Fibroblast of the aortic adventitia (primary cell): ENCODE data around the gene RNF220. TPM values are rescaled to one million over a fixed set of nuclear protein-coding genes. Genes with fewer than 3 reads are reported as not detected.
"Not testable (repeated sequence)": the region's sequence is repeated elsewhere in the genome, so short reads cannot be mapped to it uniquely, and the experiment has no call there.

Experiments used
- DNase-seq: peaks from one replicate; pipeline ENCODE4 v3.0.0-alpha.2; 2010; ENCODE audit warnings: low read depth
- H3K4me3 ChIP-seq: 2 replicates; pipeline ENCODE4 v1.5.1; 2011; ENCODE audit warnings: low read depth, mild to moderate bottlenecking, control low read depth, low read length, moderate library complexity
- total RNA-seq: library from RNA; depleted of rRNA; stranded (reverse); fragments of >200 nt; gene quantifications from 2 replicates; pipeline ENCODE4 v1.2.3, GENCODE V29; 2012; ENCODE audit warnings: low replicate concordance
- TF ChIP-seq, protein P1 (sequence below): IDR thresholded peaks from 2 replicates; pipeline ENCODE4 v1.5.1; 2011; ENCODE audit warnings: mild to moderate bottlenecking, low read length, control low read depth, inconsistent platforms; ENCODE audit not compliant: insufficient read depth

The RNF220 gene
- total RNA-seq, 1 donor: 51.2 TPM

DNA sequence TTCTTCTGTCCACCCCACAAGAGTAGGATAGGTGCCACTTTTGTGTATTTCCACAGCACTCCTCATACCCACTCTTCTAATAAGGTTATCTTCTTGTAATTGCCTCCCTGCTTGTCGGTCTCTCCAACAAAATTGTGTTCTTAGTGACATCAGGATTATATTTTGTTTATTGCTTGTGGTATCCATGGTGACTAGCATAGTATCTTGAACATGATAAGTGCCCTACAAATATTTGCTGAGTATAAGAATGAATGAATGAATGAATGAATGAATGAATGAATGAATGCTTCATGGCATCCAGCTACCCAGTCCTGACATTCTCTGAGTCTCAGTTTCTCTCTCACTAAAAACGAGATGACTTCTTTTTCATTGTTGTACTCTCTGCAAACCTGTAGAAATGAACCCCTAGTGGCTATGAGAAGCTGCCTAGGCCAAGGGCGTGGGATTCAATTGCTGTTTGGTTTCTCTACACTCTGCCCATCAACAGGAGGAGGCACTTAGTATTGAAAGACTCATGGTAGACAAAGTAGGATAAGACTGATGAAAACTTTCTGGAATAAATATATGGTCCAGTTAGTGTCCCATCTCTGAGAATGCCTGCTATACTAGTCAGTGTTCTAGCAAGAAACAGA lies 148.2 kb downstream of the RNF220 start:
- DNase-seq: no peak
- H3K4me3 ChIP-seq: no peak overlapping the region
- TF ChIP-seq, protein P1, sequence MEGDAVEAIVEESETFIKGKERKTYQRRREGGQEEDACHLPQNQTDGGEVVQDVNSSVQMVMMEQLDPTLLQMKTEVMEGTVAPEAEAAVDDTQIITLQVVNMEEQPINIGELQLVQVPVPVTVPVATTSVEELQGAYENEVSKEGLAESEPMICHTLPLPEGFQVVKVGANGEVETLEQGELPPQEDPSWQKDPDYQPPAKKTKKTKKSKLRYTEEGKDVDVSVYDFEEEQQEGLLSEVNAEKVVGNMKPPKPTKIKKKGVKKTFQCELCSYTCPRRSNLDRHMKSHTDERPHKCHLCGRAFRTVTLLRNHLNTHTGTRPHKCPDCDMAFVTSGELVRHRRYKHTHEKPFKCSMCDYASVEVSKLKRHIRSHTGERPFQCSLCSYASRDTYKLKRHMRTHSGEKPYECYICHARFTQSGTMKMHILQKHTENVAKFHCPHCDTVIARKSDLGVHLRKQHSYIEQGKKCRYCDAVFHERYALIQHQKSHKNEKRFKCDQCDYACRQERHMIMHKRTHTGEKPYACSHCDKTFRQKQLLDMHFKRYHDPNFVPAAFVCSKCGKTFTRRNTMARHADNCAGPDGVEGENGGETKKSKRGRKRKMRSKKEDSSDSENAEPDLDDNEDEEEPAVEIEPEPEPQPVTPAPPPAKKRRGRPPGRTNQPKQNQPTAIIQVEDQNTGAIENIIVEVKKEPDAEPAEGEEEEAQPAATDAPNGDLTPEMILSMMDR: no peak

DNA sequence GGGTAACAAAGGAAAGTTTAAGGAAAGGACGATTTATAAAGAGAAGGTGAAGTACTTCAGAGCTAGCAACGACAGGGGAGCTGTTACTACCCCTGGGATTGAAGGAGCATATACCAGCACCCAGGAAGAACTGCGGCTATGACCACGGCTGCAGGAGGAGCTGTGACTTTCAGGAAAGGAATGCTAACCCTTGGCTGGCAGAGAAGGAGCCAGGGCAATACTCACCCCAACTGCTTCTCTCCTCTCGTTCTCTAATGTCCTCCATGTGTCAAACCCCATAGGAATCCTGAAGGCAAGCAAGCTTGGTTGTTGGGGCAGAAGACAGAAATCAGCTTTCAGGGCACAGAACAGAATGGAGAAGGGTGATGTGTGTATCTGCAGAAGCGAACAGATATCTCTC lies 148.7 kb downstream of the RNF220 start:
- DNase-seq: peak; percentile 32
- no peak overlapping the region for H3K4me3 ChIP-seq
- TF ChIP-seq, protein P1: no peak

DNA sequence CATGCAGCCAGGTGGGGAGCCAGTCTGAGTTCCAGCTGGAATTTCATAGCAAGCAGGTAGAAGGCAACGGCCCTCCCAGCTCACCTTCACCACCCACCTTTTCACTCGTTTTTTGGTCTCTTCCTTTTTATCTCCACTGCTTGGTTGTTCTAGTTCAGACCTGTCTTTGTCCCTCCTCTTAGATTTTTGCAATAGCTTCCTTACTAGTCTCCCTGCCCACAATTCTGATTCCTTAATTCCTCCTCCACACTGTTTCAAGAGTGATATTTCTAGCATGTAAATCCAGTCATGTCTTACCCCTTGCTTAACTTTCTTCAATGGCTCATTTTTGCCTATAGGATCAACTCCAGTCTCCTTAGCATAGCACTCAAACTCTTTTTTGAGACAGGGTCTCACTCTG lies 149.7 kb downstream of the RNF220 start:
- H3K4me3 ChIP-seq: no peak overlapping the region
- TF ChIP-seq, protein P1: no peak
- DNase-seq: no peak

DNA sequence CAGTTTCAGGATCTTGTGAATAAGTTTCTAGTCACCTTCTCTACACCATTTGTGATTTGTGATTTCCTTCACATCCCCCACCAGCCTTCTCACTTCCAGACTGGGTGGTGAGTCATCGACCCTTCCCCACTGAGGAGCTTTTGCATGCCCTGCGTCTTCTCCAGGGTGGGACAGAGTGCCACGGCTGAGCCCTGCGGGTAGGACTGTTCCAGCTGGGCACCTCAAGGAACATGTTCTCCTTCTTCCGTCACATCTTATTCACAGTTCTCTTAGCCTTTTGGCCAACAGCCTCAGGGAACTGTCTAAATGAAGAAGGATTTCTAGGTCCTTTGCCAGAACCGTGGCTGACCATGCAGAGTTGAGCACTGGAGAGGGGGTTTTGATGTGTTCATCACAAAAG lies 152.7 kb downstream of the RNF220 start:
- TF ChIP-seq, protein P1: no peak
- no peak overlapping the region for H3K4me3 ChIP-seq
- no peak for DNase-seq

DNA sequence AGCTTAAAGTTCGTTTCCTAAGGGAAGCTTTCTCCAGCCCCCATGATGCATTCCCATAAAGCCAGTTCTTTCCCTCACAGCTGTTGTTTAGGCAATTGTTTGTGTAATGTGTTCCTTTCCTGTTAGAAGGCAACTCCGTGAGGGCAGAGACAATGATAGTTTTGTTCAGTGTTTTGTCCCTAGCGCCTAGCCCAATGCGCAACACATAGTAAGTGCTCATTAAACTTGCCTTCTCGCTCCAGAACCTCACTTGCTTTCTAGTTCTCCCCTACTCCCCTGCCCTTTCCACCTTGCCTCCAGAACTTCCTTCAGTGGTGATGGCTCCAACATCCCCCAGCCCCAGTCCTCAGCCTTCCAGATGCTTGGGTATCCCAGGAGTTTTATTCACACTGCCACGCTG lies 153.8 kb downstream of the RNF220 start:
- no peak overlapping the region for H3K4me3 ChIP-seq
- no peak for DNase-seq
- TF ChIP-seq, protein P1: no peak

DNA sequence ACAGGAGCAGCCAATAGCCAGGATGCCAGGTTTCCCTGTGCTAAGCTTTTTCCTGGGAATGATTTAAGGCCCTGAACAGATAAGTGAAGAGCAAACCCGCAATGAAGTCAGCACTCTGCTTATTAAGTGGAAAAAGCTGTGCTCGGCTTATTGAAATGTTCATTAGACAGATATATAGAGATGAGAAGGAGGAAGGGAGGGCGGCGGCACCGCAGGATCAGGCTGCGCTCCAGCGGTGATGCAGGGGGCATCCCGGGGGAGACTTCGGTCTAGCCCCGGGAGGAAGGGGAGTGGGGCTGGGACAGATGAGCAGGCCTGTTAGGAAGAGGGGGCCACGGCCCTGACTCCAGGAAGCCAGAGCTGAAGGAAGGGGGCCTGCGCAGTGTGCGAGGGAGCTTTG lies 154.3 kb downstream of the RNF220 start:
- DNase-seq: no peak
- TF ChIP-seq, protein P1: no peak
- no peak overlapping the region for H3K4me3 ChIP-seq

DNA sequence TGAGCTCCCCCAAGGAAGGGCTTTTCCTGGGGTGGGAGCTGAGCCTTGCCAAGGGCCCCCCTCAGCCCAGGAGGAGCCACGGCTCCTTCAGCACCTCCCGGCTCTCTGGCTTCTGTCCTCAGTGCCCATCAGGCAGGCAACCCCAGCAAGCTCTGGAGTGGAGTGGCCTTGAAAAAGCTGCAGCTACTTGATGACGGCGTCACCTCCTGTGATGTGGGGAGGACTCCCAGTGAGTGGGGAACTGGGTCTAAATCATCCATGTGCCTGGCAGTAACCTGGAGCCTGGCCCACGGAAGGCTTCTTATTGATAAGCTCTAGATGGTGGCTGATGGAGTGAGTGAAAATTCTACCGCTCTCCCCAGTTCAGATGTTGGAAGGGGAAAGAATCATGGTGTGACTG lies 154.9 kb downstream of the RNF220 start:
- H3K4me3 ChIP-seq: no peak overlapping the region
- TF ChIP-seq, protein P1: no peak
- no peak for DNase-seq

DNA sequence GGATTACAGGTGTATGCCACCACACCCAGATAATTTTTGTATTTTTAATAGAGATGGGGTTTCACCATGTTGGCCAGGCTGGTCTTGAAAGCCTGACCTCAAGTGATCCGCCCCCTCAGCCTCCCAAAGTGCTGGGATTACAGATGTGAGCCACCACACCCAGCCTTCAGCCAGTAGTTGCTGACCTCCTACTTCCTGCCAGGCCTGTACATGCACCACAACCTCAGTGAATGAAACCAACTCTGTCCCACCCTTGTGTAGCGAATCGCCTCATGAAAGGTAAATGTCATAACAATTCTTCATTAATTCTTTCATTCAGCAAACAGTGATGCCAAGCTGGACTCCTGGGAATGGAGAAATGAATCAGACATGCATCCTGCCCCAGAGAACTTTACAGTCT lies 155.6 kb downstream of the RNF220 start:
- DNase-seq, H3K4me3 ChIP-seq: not testable (repeated sequence)
